Astrocyte of the cerebellum (primary cell): ENCODE data around the gene SORCS1.
A peak's percentile ranks its signal among the peaks of the same experiment; 100 is the strongest.

Source experiments
- DNase-seq: peaks from one replicate; pipeline ENCODE4 v3.0.0-alpha.2; 2011; ENCODE audit warnings: low read depth
- H3K4me3 ChIP-seq: 2 replicates; pipeline ENCODE4 v1.5.1; 2011; ENCODE audit warnings: mild to moderate bottlenecking, low read depth, low read length, moderate library complexity
- CTCF ChIP-seq: IDR thresholded peaks from 2 replicates; pipeline ENCODE4 v1.5.1; 2012; ENCODE audit warnings: low read length, low read depth, moderate library complexity, mild to moderate bottlenecking; ENCODE audit errors: missing control alignments
- in situ Hi-C: cut with HindIII; loops from 2 replicates; pipeline ENCODE4 v1.10.0; 2017; ENCODE audit warnings: low sequenced_read_pairs

Gene SORCS1

GRCh38 chr10:107126512-107127065 lies 37.9 kb downstream of the SORCS1 start:
- no peak for TF ChIP-seq CTCF
- H3K4me3 ChIP-seq: no peak overlapping the region
- no peak for DNase-seq
- in situ Hi-C loops: no loop called here

GRCh38 chr10:107122703-107123102 lies 41.8 kb downstream of the SORCS1 start:
- in situ Hi-C loops: no loop called here

GRCh38 chr10:107118866-107119265 lies 45.6 kb downstream of the SORCS1 start:
- in situ Hi-C loops: no loop called here
- no peak overlapping the region for H3K4me3 ChIP-seq
- TF ChIP-seq CTCF: no peak
- DNase-seq: no peak

More at GRCh38 chr10:107122703-107123102, 41.8 kb downstream of the SORCS1 start:
- DNase-seq: no peak
- no peak for TF ChIP-seq CTCF
- H3K4me3 ChIP-seq: no peak overlapping the region

GRCh38 chr10:107104026-107104652 lies 60.4 kb downstream of the SORCS1 start:
- no peak overlapping the region for H3K4me3 ChIP-seq
- no peak for TF ChIP-seq CTCF
- DNase-seq: no peak
- in situ Hi-C loops: no loop called here

- TF ChIP-seq CTCF: no peak
- in situ Hi-C loops: no loop called here
- H3K4me3 ChIP-seq: no peak overlapping the region
- no peak for DNase-seq
These were observed 61.1 kb downstream of the SORCS1 start for GRCh38 chr10:107103174-107104025.

GRCh38 chr10:107098326-107098725 lies 66.2 kb downstream of the SORCS1 start:
- in situ Hi-C loops: no loop called here
- no peak for TF ChIP-seq CTCF
- no peak overlapping the region for H3K4me3 ChIP-seq
- DNase-seq: peak; percentile 5
